A673 (cell line): ENCODE results near the gene PLEKHM1. TPM values are rescaled to one million over a fixed set of nuclear protein-coding genes. Genes with fewer than 3 reads are reported as not detected.

Experiments
- BruUV-seq: library from RNA; stranded (reverse); fragments of 400-500 nt; replicated peaks from 2 replicates; lab custom pipeline; 2021; lab: Mats Ljungman, UMichigan
- CTCF ChIA-PET: fragments of 300-600 bp; sonication (Branson Sonifier 250); formaldehyde crosslinking; loops from one replicate; lab custom pipeline; 2022; ENCODE audit warnings: antibody characterized with exemption; lab: Charles Lee
- POLR2A ChIA-PET: fragments of 300-600 bp; sonication (Branson Sonifier 250); formaldehyde crosslinking; loops from one replicate; lab custom pipeline; 2022; ENCODE audit warnings: antibody characterized with exemption; ENCODE audit not compliant: low non-redundant PET; lab: Charles Lee
- DNase-seq: peaks from one replicate; pipeline ENCODE4 v3.0.0-alpha.2; 2015; ENCODE audit warnings: low spot score
- H3K27ac ChIP-seq: fragments of 200-600 bp; sonication (generic); 2 replicates; pipeline ENCODE4 v1.5.1; 2016; ENCODE audit warnings: mixed run types, low read depth, mild to moderate bottlenecking, mixed read lengths, antibody characterized with exemption, low read length; ENCODE audit not compliant: poor library complexity, severe bottlenecking
- H3K27me3 ChIP-seq: fragments of 200-600 bp; sonication (generic); replicated peaks from 2 replicates; pipeline ENCODE4 v1.6.1; 2017; ENCODE audit warnings: mixed run types, low read depth, mild to moderate bottlenecking, mixed read lengths, antibody characterized with exemption, low read length; ENCODE audit not compliant: insufficient read depth, poor library complexity
- H3K36me3 ChIP-seq: fragments of 200-600 bp; sonication (generic); 2 replicates; pipeline ENCODE4 v1.6.1; 2016; ENCODE audit warnings: mixed run types, mild to moderate bottlenecking, mixed read lengths, antibody characterized with exemption, low read length; ENCODE audit not compliant: insufficient read depth, poor library complexity, severe bottlenecking
- H3K4me1 ChIP-seq: fragments of 200-600 bp; sonication (generic); 2 replicates; pipeline ENCODE4 v1.6.1; 2017; ENCODE audit warnings: mixed run types, mild to moderate bottlenecking, mixed read lengths, antibody characterized with exemption, low read length; ENCODE audit not compliant: insufficient read depth, poor library complexity, severe bottlenecking
- H3K4me3 ChIP-seq: fragments of 200-600 bp; sonication (generic); 2 replicates; pipeline ENCODE4 v1.5.1; 2016; ENCODE audit warnings: low read depth, mixed run types, mild to moderate bottlenecking, mixed read lengths, low read length; ENCODE audit not compliant: poor library complexity, severe bottlenecking
- H3K9me3 ChIP-seq: fragments of 200-600 bp; sonication (generic); 2 replicates; pipeline ENCODE4 v1.6.1; 2016; ENCODE audit warnings: mixed run types, low read depth, mild to moderate bottlenecking, mixed read lengths, antibody characterized with exemption, low read length; ENCODE audit not compliant: poor library complexity, severe bottlenecking
- CTCF ChIP-seq: fragments of 300-800, 200-600 bp; sonication (generic); conservative IDR thresholded peaks from 2 replicates; pipeline ENCODE4 v1.5.1; 2017; ENCODE audit warnings: low read depth, mild to moderate bottlenecking, antibody characterized with exemption, low read length, moderate library complexity, mixed read lengths
- EZH2 ChIP-seq: fragments of 200-600 bp; sonication (generic); IDR thresholded peaks from 2 replicates; pipeline ENCODE4 v1.6.1; 2017; ENCODE audit warnings: borderline replicate concordance, low read depth, mild to moderate bottlenecking, mixed read lengths, antibody characterized with exemption, low read length; ENCODE audit not compliant: poor library complexity, severe bottlenecking
- intact Hi-C: fragments of 100-400 bp; cut with micrococcal nuclease; formaldehyde crosslinking; loops from one replicate; pipeline ENCODE4 v1.10.0; 2022; ENCODE audit not compliant: unreplicated experiment
- total RNA-seq: library from RNA; stranded (reverse); gene quantifications from 2 replicates; pipeline ENCODE4 v1.2.3, GENCODE V29; 2021

PLEKHM1 gene
- total RNA-seq, 1 experiment from 2014 or later: 11.9 TPM

DNA sequence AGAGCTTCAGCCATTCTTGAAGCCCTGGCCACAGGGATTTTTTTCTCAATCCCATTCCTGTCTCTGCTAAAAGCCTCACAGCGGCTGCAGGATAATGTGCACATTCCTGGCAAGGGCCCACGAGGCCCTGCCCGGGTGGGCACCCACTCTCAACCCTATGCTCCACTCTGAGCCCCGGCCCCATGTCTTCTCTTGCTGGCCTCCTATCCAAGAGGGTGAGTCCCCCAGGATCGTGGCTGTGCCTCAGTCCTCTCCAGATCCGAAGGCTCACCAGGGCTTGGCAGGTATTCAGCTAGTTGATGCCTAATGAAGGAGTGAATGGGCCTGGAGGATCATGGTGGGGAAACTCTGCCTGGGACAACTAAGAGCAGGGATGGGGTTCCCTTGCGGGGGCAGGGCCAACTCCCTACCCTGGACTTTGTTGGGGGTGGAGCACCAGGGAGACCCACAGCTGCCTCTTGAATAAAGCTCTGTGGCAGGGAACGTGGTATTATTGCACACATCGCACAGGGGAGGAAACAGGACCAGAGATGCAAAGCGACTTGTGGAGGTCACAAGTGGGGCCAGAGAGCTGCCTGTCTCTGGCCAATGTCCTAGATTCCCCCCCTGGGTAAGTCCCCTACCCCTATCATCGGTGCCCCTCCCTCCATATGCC is 63.2 kb downstream of the PLEKHM1 start:
- TF ChIP-seq CTCF: no peak
- no peak for TF ChIP-seq EZH2
- H3K4me1 ChIP-seq: no peaks in the 10 kb centered on the region
- intact Hi-C loops: no loop called here
- CTCF ChIA-PET: interaction anchor here (1.9 kb wide), 1 partner anchor 209 kb away, joined by 8 read pairs; no protein-coding TSS in a partner anchor
- no peaks in the 10 kb centered on the region for H3K36me3 ChIP-seq
- no TSS peak for BruUV-seq
- H3K27ac ChIP-seq: no peak overlapping the region
- H3K4me3 ChIP-seq: no peak overlapping the region
- POLR2A ChIA-PET: no interaction called here
- no peak for DNase-seq
- H3K9me3 ChIP-seq: no peaks in the 10 kb centered on the region
- peaks cover 28% of the 10 kb centered on the region for H3K27me3 ChIP-seq

DNA sequence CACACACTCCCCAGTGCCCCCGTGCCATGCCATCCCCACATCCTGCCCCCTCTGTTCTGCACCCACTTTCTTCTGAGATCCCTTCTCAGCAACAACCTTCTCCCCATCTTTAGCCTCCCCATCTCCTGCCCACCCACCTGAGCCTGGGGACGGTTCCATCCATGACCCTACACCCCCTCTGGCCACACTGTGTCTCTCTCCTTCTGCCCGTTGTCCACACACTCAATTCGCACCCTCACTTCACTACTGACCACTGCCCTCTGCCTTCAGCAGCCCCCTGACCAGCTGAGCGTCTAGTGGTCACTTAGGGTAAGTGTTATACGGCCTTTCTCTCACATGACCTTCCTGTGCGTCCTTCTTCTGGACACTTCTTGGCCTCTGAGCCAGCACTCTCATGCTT is 64.0 kb downstream of the PLEKHM1 start:
- intact Hi-C loops: no loop called here
- no peaks in the 10 kb centered on the region for H3K4me1 ChIP-seq
- ChIA-PET POLR2A (no interaction called here), CTCF (no interaction called here)
- TF ChIP-seq EZH2 (no peak), CTCF (no peak)
- no peaks in the 10 kb centered on the region for H3K36me3 ChIP-seq
- H3K4me3 ChIP-seq: no peak overlapping the region
- BruUV-seq: no TSS peak
- no peak for DNase-seq
- H3K27me3 ChIP-seq: peaks cover 28% of the 10 kb centered on the region
- H3K27ac ChIP-seq: no peak overlapping the region
- H3K9me3 ChIP-seq: no peaks in the 10 kb centered on the region

GRCh38 chr17:45425984-45426413 is 64.5 kb downstream of the PLEKHM1 start:
- CTCF ChIA-PET: no interaction called here
- intact Hi-C loops: no loop called here

More at GRCh38 chr17:45425984-45426413, 64.5 kb downstream of the PLEKHM1 start:
- no peaks in the 10 kb centered on the region for H3K9me3 ChIP-seq
- POLR2A ChIA-PET: no interaction called here
- no peak for DNase-seq
- H3K36me3 ChIP-seq: no peaks in the 10 kb centered on the region
- BruUV-seq: no TSS peak
- H3K27me3 ChIP-seq: peaks cover 27% of the 10 kb centered on the region
- H3K4me3 ChIP-seq: no peak overlapping the region
- TF ChIP-seq EZH2 (no peak), CTCF (no peak)
- no peak overlapping the region for H3K27ac ChIP-seq
- H3K4me1 ChIP-seq: no peaks in the 10 kb centered on the region
